ENCODE results near the gene ZNF618. TPM values are rescaled to one million over a fixed set of nuclear protein-coding genes. Genes with fewer than 3 reads are reported as not detected.
A peak's percentile ranks its signal among the peaks of the same experiment; 100 is the strongest.
"Not testable (repeated sequence)": the region's sequence is repeated elsewhere in the genome, so short reads cannot be mapped to it uniquely, and the experiment has no call there.

The ZNF618 gene
- total RNA-seq, 2 donors from 2014 or later = 0.33 to 1.4 TPM

GRCh38 chr9:114035845-114036801 is 160.0 kb downstream of the ZNF618 start:
- ATAC-seq = no peak
- no peaks in the 10 kb centered on the region for H3K4me1 Mint-ChIP-seq (ENCODE audit: low read depth in 2 of 2)
- H3K36me3 Mint-ChIP-seq = no peaks in the 10 kb centered on the region
- H3K4me3 Mint-ChIP-seq = no peak overlapping the region
- H3K27ac Mint-ChIP-seq = no peak overlapping the region
- H3K27me3 Mint-ChIP-seq = no peaks in the 10 kb centered on the region
- no peaks in the 10 kb centered on the region for H3K9me3 Mint-ChIP-seq
- no peak for DNase-seq (ENCODE audit: low spot score)

GRCh38 chr9:114037249-114037648 is 161.1 kb downstream of the ZNF618 start:
- Mint-ChIP-seq H3K4me1 (ENCODE audit: low read depth in 2 of 2) (no peaks in the 10 kb centered on the region), H3K27me3 (no peaks in the 10 kb centered on the region), H3K4me3 (no peak overlapping the region), H3K27ac (no peak overlapping the region), H3K36me3 (no peaks in the 10 kb centered on the region), H3K9me3 (no peaks in the 10 kb centered on the region)
- DNase-seq (ENCODE audit: low spot score) = no peak
- ATAC-seq = no peak

GRCh38 chr9:114037961-114038723 is 162.0 kb downstream of the ZNF618 start:
- H3K9me3 Mint-ChIP-seq = no peaks in the 10 kb centered on the region
- no peaks in the 10 kb centered on the region for H3K4me1 Mint-ChIP-seq (ENCODE audit: low read depth in 2 of 2)
- H3K27ac Mint-ChIP-seq = no peak overlapping the region
- no peak for ATAC-seq
- H3K4me3 Mint-ChIP-seq = no peak overlapping the region
- H3K36me3 Mint-ChIP-seq = no peaks in the 10 kb centered on the region
- no peaks in the 10 kb centered on the region for H3K27me3 Mint-ChIP-seq
- no peak for DNase-seq (ENCODE audit: low spot score)

GRCh38 chr9:114038724-114039313 is 162.7 kb downstream of the ZNF618 start:
- no peaks in the 10 kb centered on the region for H3K9me3 Mint-ChIP-seq
- DNase-seq (ENCODE audit: low spot score) (no peak), ATAC-seq (no peak)
- H3K27ac Mint-ChIP-seq = no peak overlapping the region
- H3K27me3 Mint-ChIP-seq = no peaks in the 10 kb centered on the region
- no peak overlapping the region for H3K4me3 Mint-ChIP-seq
- no peaks in the 10 kb centered on the region for H3K4me1 Mint-ChIP-seq (ENCODE audit: low read depth in 2 of 2)
- no peaks in the 10 kb centered on the region for H3K36me3 Mint-ChIP-seq

GRCh38 chr9:114039484-114039883 is 163.4 kb downstream of the ZNF618 start:
- Mint-ChIP-seq H3K9me3 (no peaks in the 10 kb centered on the region), H3K4me1 (ENCODE audit: low read depth in 2 of 2) (no peaks in the 10 kb centered on the region), H3K27ac (no peak overlapping the region), H3K27me3 (no peaks in the 10 kb centered on the region), H3K36me3 (no peaks in the 10 kb centered on the region), H3K4me3 (no peak overlapping the region)
- ATAC-seq (no peak), DNase-seq (ENCODE audit: low spot score) (no peak)

- not testable (repeated sequence) for H3K4me1 Mint-ChIP-seq (ENCODE audit: low read depth in 2 of 2); ATAC-seq; H3K27ac Mint-ChIP-seq; H3K36me3 Mint-ChIP-seq; DNase-seq (ENCODE audit: low spot score); H3K27me3 Mint-ChIP-seq; H3K4me3 Mint-ChIP-seq; H3K9me3 Mint-ChIP-seq
These were observed 167.6 kb downstream of the ZNF618 start for GRCh38 chr9:114043660-114044059.

GRCh38 chr9:114046237-114046755 is 170.2 kb downstream of the ZNF618 start:
- DNase-seq (ENCODE audit: low spot score) = no peak
- no peak for ATAC-seq
- Mint-ChIP-seq H3K36me3 (no peaks in the 10 kb centered on the region), H3K9me3 (no peaks in the 10 kb centered on the region), H3K27me3 (no peaks in the 10 kb centered on the region), H3K27ac (no peak overlapping the region), H3K4me3 (no peak overlapping the region), H3K4me1 (ENCODE audit: low read depth in 2 of 2) (no peaks in the 10 kb centered on the region)

GRCh38 chr9:114046875-114047274 is 170.8 kb downstream of the ZNF618 start:
- Mint-ChIP-seq H3K4me3 (no peak overlapping the region), H3K9me3 (no peaks in the 10 kb centered on the region), H3K27me3 (no peaks in the 10 kb centered on the region), H3K36me3 (no peaks in the 10 kb centered on the region), H3K27ac (no peak overlapping the region), H3K4me1 (ENCODE audit: low read depth in 2 of 2) (no peaks in the 10 kb centered on the region)
- no peak for DNase-seq (ENCODE audit: low spot score)
- no peak for ATAC-seq

- DNase-seq (ENCODE audit: low spot score) = no peak
- Mint-ChIP-seq H3K27me3 (no peaks in the 10 kb centered on the region), H3K27ac (no peak overlapping the region), H3K4me1 (ENCODE audit: low read depth in 2 of 2) (no peaks in the 10 kb centered on the region), H3K9me3 (no peaks in the 10 kb centered on the region), H3K36me3 (no peaks in the 10 kb centered on the region), H3K4me3 (no peak overlapping the region)
- no peak for ATAC-seq
These were observed 171.6 kb downstream of the ZNF618 start for GRCh38 chr9:114047717-114048116.

GRCh38 chr9:114048533-114049415 is 172.7 kb downstream of the ZNF618 start:
- no peaks in the 10 kb centered on the region for H3K4me1 Mint-ChIP-seq (ENCODE audit: low read depth in 2 of 2)
- no peaks in the 10 kb centered on the region for H3K9me3 Mint-ChIP-seq
- no peak for DNase-seq (ENCODE audit: low spot score)
- H3K4me3 Mint-ChIP-seq = no peak overlapping the region
- no peak overlapping the region for H3K27ac Mint-ChIP-seq
- no peaks in the 10 kb centered on the region for H3K36me3 Mint-ChIP-seq
- ATAC-seq = peak in 1 of 2 donors; percentile 35
- H3K27me3 Mint-ChIP-seq = no peaks in the 10 kb centered on the region

- DNase-seq (ENCODE audit: low spot score) = no peak
- Mint-ChIP-seq H3K4me1 (ENCODE audit: low read depth in 2 of 2) (no peaks in the 10 kb centered on the region), H3K36me3 (no peaks in the 10 kb centered on the region), H3K4me3 (no peak overlapping the region), H3K27ac (no peak overlapping the region), H3K9me3 (no peaks in the 10 kb centered on the region), H3K27me3 (no peaks in the 10 kb centered on the region)
- ATAC-seq = no peak
These were observed 173.5 kb downstream of the ZNF618 start for GRCh38 chr9:114049441-114050225.

- Mint-ChIP-seq H3K4me1 (ENCODE audit: low read depth in 2 of 2) (no peaks in the 10 kb centered on the region), H3K36me3 (no peaks in the 10 kb centered on the region), H3K27me3 (no peaks in the 10 kb centered on the region), H3K9me3 (no peaks in the 10 kb centered on the region), H3K27ac (no peak overlapping the region), H3K4me3 (no peak overlapping the region)
- DNase-seq (ENCODE audit: low spot score) (no peak), ATAC-seq (no peak)
These were observed 174.1 kb downstream of the ZNF618 start for GRCh38 chr9:114050226-114050568.
